Sigmoid colon (tissue), 4 donors: ENCODE measurements around the gene TOM1.

Source experiments
- CTCF ChIP-seq, 4 experiments: fragments of 450-650 bp in 3 of 4; fragments of 200-600 bp in 1 of 4; IDR thresholded peaks; one replicate each; pipeline ENCODE4 v1.5.1; 2016 to 2019; ENCODE audit warnings: antibody characterized with exemption in 4 of 4, mild to moderate bottlenecking in 3 of 4, moderate library complexity in 2 of 4
- EP300 ChIP-seq, 4 donors: sonication (generic); formaldehyde crosslinking; IDR thresholded peaks; one replicate each; pipeline ENCODE4 v1.6.1; 2017; ENCODE audit warnings: antibody characterized with exemption in 4 of 4
- POLR2A ChIP-seq, 2 donors: fragments of 450-650 bp; IDR thresholded peaks; one replicate each; pipeline ENCODE4 v1.6.1; 2016; ENCODE audit warnings: antibody characterized with exemption in 2 of 2, mild to moderate bottlenecking in 2 of 2, moderate library complexity in 2 of 2
- POLR2AphosphoS5 ChIP-seq, 4 donors: sonication (generic); formaldehyde crosslinking; IDR thresholded peaks; one replicate each; pipeline ENCODE4 v1.6.1; 2017; ENCODE audit warnings: antibody characterized with exemption in 4 of 4

DNA sequence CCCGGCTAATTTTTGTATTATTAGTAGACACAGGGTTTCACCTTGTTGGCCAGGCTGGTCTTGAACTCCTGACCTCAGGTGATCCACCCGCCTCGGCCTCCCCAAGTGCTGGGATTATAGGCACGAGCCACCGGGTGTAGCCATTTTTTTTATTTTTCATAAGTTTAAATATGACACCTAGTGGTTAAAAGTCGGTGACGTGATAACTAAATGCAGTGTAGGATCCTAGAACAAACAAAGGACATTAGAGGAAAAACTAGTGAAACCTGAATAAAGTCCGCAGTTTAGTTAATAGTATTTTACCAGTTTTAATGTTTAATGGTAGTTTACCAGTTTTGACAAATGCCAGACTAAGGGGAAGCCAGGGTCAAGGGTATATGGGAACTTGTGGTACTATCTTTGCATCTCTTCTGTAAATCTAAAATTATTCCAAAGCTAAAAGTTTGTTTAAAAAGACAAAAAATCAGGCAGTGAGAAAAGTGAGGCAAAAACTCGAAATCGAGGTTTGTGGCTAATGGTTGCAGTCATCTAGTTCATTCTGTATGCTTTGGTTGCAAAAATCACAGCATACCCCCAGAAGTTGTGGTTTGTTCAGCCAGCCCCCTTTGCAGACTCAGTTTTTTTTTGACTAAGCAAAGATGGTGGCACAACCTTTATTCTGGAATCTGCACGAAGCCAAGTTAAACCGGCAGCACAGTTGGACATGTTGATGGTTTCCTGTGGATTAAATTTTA is 29.6 kb downstream of the TOM1 start:
- TF ChIP-seq CTCF (IDR thresholded peaks at IDR 0.05) (no peak), POLR2AphosphoS5 (IDR thresholded peaks at IDR 0.05) (no peak), POLR2A (IDR thresholded peaks at IDR 0.05) (no peak), EP300 (IDR thresholded peaks at IDR 0.05) (no peak)
